Breast epithelium (tissue), 3 donors: ENCODE data around the gene DTL.

ENCODE experiments used
- CTCF ChIP-seq, 3 donors: fragments of 450-650 bp; IDR thresholded peaks; one replicate each; pipeline ENCODE4 v1.5.1; 2016 to 2017; ENCODE audit warnings: antibody characterized with exemption in 3 of 3, mild to moderate bottlenecking in 3 of 3, moderate library complexity in 3 of 3
- POLR2AphosphoS5 ChIP-seq, 3 donors: sonication (generic); formaldehyde crosslinking; IDR thresholded peaks; one replicate each; pipeline ENCODE4 v1.6.1; 2017; ENCODE audit warnings: antibody characterized with exemption in 3 of 3

GRCh38 chr1:211986628-211987254 is 48.8 kb upstream of the DTL start:
- no peak for TF ChIP-seq POLR2AphosphoS5 (IDR thresholded peaks at IDR 0.05)
- no peak for TF ChIP-seq CTCF (IDR thresholded peaks at IDR 0.05)
